ENCODE measurements around the gene JMJD1C.
A peak's percentile ranks its signal among the peaks of the same experiment; 100 is the strongest.

Gene JMJD1C

DNA sequence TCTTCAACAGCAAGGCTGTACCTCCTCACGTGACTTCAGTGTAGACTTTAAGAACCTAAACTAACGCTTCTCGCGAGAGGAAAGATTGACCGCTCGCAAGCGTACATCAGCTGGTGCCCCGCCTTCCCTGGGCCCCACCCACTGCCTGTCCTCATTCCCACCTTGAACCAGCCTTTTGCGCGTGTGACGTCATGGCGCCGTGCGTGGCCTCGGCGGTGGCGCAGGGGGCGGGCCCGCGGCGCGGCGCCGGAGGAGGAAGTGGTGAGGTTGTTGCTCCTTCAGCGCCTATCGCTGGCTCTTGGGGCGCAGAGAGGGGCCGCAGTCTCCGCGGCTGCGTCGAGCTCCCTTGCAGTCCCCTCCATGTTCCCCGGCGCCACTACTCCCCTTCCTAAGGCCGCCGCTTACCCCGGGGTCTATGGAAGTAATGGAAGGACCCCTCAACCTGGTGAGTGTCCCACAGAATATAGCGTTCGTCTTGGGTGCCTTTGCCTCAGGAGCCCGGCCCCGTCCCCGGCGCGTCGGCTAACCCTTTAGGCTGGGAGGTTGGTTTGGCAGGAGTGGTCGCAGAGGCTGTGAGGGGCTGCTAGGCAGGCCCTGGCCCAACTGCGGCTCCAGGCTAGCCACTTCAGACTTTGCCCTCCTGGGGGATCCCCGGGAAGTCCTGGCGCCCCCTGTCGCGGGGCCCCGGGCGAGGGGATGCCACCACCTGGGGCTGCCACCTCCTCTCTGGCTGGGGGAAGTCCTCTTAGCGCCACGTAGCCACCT lies 332.5 kb downstream of the JMJD1C start, which contains the start of gene NRBF2 (continued):
- TF ChIP-seq, protein P1, sequence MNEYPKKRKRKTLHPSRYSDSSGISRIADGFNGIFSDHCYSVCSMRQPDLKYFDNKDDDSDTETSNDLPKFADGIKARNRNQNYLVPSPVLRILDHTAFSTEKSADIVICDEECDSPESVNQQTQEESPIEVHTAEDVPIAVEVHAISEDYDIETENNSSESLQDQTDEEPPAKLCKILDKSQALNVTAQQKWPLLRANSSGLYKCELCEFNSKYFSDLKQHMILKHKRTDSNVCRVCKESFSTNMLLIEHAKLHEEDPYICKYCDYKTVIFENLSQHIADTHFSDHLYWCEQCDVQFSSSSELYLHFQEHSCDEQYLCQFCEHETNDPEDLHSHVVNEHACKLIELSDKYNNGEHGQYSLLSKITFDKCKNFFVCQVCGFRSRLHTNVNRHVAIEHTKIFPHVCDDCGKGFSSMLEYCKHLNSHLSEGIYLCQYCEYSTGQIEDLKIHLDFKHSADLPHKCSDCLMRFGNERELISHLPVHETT (tag by site-specific recombination; IDR thresholded peaks at IDR 0.05), result no peak
- TF ChIP-seq, protein P2, sequence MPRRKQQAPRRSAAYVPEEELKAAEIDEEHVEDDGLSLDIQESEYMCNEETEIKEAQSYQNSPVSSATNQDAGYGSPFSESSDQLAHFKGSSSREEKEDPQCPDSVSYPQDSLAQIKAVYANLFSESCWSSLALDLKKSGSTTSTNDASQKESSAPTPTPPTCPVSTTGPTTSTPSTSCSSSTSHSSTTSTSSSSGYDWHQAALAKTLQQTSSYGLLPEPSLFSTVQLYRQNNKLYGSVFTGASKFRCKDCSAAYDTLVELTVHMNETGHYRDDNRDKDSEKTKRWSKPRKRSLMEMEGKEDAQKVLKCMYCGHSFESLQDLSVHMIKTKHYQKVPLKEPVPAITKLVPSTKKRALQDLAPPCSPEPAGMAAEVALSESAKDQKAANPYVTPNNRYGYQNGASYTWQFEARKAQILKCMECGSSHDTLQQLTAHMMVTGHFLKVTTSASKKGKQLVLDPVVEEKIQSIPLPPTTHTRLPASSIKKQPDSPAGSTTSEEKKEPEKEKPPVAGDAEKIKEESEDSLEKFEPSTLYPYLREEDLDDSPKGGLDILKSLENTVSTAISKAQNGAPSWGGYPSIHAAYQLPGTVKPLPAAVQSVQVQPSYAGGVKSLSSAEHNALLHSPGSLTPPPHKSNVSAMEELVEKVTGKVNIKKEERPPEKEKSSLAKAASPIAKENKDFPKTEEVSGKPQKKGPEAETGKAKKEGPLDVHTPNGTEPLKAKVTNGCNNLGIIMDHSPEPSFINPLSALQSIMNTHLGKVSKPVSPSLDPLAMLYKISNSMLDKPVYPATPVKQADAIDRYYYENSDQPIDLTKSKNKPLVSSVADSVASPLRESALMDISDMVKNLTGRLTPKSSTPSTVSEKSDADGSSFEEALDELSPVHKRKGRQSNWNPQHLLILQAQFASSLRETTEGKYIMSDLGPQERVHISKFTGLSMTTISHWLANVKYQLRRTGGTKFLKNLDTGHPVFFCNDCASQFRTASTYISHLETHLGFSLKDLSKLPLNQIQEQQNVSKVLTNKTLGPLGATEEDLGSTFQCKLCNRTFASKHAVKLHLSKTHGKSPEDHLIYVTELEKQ (tag by site-specific recombination; IDR thresholded peaks at IDR 0.05; ENCODE audit: borderline replicate concordance), result no peak
- TF ChIP-seq KLF10 (tag by site-specific recombination; IDR thresholded peaks at IDR 0.05), result peak; percentile 98
- TF ChIP-seq ZNF501 (tag by site-specific recombination; IDR thresholded peaks at IDR 0.05), result no peak; the same call in 1 of the 2 replicates
- 0 out of 2 replicates have a peak, but pooled peaks have one; percentile 37 for TF ChIP-seq ZNF324 (tag by site-specific recombination; IDR thresholded peaks at IDR 0.05)
- no peak for TF ChIP-seq ZNF510 (tag by site-specific recombination; IDR thresholded peaks at IDR 0.05; ENCODE audit: insufficient replicate concordance)
- TF ChIP-seq ZNF292 (tag by site-specific recombination; IDR thresholded peaks at IDR 0.05; ENCODE audit: borderline replicate concordance, low read depth), result no peak
- TF ChIP-seq, protein P3, sequence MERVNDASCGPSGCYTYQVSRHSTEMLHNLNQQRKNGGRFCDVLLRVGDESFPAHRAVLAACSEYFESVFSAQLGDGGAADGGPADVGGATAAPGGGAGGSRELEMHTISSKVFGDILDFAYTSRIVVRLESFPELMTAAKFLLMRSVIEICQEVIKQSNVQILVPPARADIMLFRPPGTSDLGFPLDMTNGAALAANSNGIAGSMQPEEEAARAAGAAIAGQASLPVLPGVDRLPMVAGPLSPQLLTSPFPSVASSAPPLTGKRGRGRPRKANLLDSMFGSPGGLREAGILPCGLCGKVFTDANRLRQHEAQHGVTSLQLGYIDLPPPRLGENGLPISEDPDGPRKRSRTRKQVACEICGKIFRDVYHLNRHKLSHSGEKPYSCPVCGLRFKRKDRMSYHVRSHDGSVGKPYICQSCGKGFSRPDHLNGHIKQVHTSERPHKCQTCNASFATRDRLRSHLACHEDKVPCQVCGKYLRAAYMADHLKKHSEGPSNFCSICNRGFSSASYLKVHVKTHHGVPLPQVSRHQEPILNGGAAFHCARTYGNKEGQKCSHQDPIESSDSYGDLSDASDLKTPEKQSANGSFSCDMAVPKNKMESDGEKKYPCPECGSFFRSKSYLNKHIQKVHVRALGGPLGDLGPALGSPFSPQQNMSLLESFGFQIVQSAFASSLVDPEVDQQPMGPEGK (tag by site-specific recombination; IDR thresholded peaks at IDR 0.05), result 0 out of 2 replicates have a peak, but pooled peaks have one; percentile 38
- peak; percentile 94 for TF ChIP-seq KLF16 (tag by site-specific recombination; IDR thresholded peaks at IDR 0.05)
- TF ChIP-seq, protein P4, sequence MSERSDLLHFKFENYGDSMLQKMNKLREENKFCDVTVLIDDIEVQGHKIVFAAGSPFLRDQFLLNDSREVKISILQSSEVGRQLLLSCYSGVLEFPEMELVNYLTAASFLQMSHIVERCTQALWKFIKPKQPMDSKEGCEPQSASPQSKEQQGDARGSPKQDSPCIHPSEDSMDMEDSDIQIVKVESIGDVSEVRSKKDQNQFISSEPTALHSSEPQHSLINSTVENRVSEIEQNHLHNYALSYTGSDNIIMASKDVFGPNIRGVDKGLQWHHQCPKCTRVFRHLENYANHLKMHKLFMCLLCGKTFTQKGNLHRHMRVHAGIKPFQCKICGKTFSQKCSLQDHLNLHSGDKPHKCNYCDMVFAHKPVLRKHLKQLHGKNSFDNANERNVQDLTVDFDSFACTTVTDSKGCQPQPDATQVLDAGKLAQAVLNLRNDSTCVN (tag by site-specific recombination; optimal IDR thresholded peaks at IDR 0.05), result peak; percentile 90
- TF ChIP-seq ZNF184 (tag by site-specific recombination; IDR thresholded peaks at IDR 0.05), result no peak; the same call in 1 of the 2 replicates
- TF ChIP-seq TCF7L2 (IDR thresholded peaks at IDR 0.05; ENCODE audit: borderline replicate concordance, low read depth, low read length), result no peak
- TF ChIP-seq ZNF792 (tag by site-specific recombination; IDR thresholded peaks at IDR 0.05), result no peak
- TF ChIP-seq SCRT2 (tag by site-specific recombination; IDR thresholded peaks at IDR 0.05), result peak; percentile 93
- no peak for TF ChIP-seq ZNF626 (tag by site-specific recombination; IDR thresholded peaks at IDR 0.05)
- no peak for TF ChIP-seq ZBTB1 (tag by site-specific recombination; IDR thresholded peaks at IDR 0.05)
- no peak for TF ChIP-seq ZNF776 (tag by site-specific recombination; IDR thresholded peaks at IDR 0.05; ENCODE audit: borderline replicate concordance)
- TF ChIP-seq ZNF621 (tag by site-specific recombination; IDR thresholded peaks at IDR 0.05), result no peak
- no peak for TF ChIP-seq ZNF10 (tag by site-specific recombination; IDR thresholded peaks at IDR 0.05)
- TF ChIP-seq, protein P5, sequence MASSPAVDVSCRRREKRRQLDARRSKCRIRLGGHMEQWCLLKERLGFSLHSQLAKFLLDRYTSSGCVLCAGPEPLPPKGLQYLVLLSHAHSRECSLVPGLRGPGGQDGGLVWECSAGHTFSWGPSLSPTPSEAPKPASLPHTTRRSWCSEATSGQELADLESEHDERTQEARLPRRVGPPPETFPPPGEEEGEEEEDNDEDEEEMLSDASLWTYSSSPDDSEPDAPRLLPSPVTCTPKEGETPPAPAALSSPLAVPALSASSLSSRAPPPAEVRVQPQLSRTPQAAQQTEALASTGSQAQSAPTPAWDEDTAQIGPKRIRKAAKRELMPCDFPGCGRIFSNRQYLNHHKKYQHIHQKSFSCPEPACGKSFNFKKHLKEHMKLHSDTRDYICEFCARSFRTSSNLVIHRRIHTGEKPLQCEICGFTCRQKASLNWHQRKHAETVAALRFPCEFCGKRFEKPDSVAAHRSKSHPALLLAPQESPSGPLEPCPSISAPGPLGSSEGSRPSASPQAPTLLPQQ (tag by site-specific recombination; IDR thresholded peaks at IDR 0.05), result peak; percentile 95
- TF ChIP-seq, protein P6, sequence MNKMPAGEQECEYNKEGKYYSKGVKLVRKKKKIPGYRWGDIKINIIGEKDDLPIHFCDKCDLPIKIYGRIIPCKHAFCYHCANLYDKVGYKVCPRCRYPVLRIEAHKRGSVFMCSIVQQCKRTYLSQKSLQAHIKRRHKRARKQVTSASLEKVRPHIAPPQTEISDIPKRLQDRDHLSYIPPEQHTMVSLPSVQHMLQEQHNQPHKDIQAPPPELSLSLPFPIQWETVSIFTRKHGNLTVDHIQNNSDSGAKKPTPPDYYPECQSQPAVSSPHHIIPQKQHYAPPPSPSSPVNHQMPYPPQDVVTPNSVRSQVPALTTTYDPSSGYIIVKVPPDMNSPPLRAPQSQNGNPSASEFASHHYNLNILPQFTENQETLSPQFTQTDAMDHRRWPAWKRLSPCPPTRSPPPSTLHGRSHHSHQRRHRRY (tag by site-specific recombination; IDR thresholded peaks at IDR 0.05), result no peak
- peak; percentile 47; the same call in 1 of the 2 replicates for TF ChIP-seq ZBTB8A (tag by site-specific recombination; IDR thresholded peaks at IDR 0.05)
- no peak for TF ChIP-seq ZNF239 (tag by site-specific recombination; IDR thresholded peaks at IDR 0.05)
- peak; percentile 44 for TF ChIP-seq ZFHX2 (tag by site-specific recombination; conservative IDR thresholded peaks at IDR 0.05)
- TF ChIP-seq, protein P7, sequence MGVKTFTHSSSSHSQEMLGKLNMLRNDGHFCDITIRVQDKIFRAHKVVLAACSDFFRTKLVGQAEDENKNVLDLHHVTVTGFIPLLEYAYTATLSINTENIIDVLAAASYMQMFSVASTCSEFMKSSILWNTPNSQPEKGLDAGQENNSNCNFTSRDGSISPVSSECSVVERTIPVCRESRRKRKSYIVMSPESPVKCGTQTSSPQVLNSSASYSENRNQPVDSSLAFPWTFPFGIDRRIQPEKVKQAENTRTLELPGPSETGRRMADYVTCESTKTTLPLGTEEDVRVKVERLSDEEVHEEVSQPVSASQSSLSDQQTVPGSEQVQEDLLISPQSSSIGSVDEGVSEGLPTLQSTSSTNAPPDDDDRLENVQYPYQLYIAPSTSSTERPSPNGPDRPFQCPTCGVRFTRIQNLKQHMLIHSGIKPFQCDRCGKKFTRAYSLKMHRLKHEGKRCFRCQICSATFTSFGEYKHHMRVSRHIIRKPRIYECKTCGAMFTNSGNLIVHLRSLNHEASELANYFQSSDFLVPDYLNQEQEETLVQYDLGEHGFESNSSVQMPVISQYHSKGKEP (tag by site-specific recombination; IDR thresholded peaks at IDR 0.05), result no peak

Data from HEK293 (cell line).